Stomach smooth muscle (tissue), 2 donors: ENCODE results near the gene ACTR3C.
"Not testable (repeated sequence)": the region's sequence is repeated elsewhere in the genome, so short reads cannot be mapped to it uniquely, and the experiment has no call there.

Experiments used
- H3K27ac ChIP-seq: one replicate; pipeline ENCODE4 v1.7.0; 2013; ENCODE audit warnings: mild to moderate bottlenecking, low read length, inconsistent platforms
- H3K27me3 ChIP-seq, 2 donors: one replicate each; pipeline ENCODE4 v1.7.0; 2013; ENCODE audit warnings: low read length in 2 of 2; ENCODE audit not compliant: insufficient read depth in 2 of 2, control insufficient read depth in 1 of 2
- H3K36me3 ChIP-seq, 2 donors: one replicate each; pipeline ENCODE4 v1.7.0; 2013; ENCODE audit warnings: low read length in 2 of 2; ENCODE audit not compliant: control insufficient read depth in 2 of 2, insufficient read depth in 2 of 2
- H3K4me1 ChIP-seq: one replicate; pipeline ENCODE4 v1.7.0; 2013; ENCODE audit warnings: low read length; ENCODE audit not compliant: control insufficient read depth, insufficient read depth
- H3K4me3 ChIP-seq, 2 donors: one replicate each; pipeline ENCODE4 v1.7.0; 2013; ENCODE audit warnings: low read length in 2 of 2
- H3K9ac ChIP-seq, 2 donors: one replicate each; pipeline ENCODE4 v1.7.0; 2013; ENCODE audit warnings: low read length in 2 of 2, mild to moderate bottlenecking in 1 of 2
- H3K9me3 ChIP-seq, 2 donors: one replicate each; pipeline ENCODE4 v1.7.0; 2013; ENCODE audit warnings: low read length in 2 of 2; ENCODE audit not compliant: control insufficient read depth in 2 of 2
- donor health status: healthy.
- donor health status: Pancreatic carcinoma.

Gene ACTR3C

DNA sequence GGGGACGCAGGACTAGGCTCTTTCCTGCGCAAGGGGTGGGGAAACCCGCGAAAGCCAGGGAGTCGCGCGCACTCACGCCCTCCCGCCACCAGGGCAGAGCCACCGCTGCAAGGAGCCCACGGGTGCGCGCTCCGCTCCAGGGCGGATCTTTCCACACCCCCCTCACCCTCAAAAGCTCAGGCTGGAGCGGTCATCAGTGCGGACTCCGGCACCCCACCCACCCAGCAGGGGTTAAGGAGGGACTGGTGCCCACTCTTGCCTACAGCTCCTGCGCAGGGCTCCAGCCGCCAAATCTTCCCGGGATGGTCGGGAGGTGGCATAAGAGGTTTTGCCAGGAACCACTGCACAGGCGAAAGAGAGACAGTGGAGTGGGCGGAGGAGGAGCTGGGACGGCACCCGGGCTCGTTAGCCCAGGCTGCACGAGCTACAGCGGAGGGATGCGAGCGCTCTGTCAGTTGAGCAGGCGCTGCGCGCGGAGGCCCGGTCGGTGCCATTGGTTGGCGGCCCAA is 102.6 kb downstream of the ACTR3C start:
- not testable (repeated sequence) for H3K27ac ChIP-seq, H3K4me1 ChIP-seq, H3K36me3 ChIP-seq, H3K9ac ChIP-seq, H3K9me3 ChIP-seq, H3K27me3 ChIP-seq
- H3K4me3 ChIP-seq = peak overlapping the region in 1 of 2 donors; percentile 64

DNA sequence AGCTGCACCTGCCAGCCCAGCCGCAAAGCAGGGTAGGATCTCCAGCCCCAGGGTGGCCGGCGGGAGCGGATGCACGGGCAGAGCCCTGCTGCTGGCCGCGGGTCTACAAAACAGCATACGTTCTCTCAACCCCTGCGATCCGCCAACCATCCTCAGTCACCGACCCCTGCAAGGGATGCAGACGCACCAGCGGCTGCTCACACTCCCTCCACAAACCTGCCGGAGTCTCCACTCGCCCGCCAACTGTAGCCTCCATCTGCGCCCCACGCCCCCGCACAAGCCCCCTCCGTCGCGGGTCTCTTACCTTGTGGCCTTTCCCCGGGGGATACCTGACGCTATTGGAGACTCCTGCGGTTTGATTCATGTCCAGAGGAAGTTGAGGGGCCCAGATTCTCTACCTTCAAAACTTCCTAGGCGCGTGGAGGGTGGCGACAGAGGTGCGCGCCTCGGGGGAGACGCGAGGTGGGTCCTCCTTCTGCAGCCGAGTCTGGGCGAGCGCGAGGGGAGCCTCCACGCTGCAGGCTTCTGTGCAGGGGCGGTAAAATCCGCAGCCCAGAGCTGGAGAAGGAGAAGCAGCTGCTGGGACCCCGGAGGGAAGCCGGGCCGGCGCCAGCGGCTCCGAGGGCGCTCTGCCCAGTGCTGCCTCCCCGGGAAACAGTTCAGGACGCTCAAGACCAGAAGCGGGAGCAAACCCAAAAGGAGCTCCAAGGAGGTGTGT is 103.2 kb downstream of the ACTR3C start:
- not testable (repeated sequence) for H3K4me1 ChIP-seq, H3K27ac ChIP-seq, H3K9ac ChIP-seq, H3K27me3 ChIP-seq, H3K9me3 ChIP-seq, H3K36me3 ChIP-seq
- peak overlapping the region in 1 of 2 donors; percentile 64 for H3K4me3 ChIP-seq

DNA sequence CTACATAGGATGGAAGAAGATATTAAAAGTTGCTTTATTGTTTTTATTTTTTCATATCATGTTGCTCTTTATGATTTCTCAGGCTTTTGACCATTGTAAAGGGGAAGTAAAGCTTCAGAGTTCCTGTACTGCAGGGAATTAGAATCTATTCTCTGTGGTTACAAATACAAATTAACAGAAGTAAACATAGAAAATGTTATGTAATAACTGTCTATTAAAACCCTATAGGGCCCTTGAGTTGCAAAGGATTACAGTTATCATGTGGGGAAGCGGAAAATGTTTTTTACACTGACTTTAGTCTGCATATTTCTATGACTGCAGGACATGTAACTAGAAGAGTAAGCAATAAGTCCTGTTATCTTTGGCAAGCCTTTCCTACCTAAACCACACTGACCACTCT is 116.5 kb downstream of the ACTR3C start:
- not testable (repeated sequence) for H3K9ac ChIP-seq, H3K4me3 ChIP-seq, H3K27me3 ChIP-seq, H3K4me1 ChIP-seq, H3K36me3 ChIP-seq, H3K9me3 ChIP-seq, H3K27ac ChIP-seq

DNA sequence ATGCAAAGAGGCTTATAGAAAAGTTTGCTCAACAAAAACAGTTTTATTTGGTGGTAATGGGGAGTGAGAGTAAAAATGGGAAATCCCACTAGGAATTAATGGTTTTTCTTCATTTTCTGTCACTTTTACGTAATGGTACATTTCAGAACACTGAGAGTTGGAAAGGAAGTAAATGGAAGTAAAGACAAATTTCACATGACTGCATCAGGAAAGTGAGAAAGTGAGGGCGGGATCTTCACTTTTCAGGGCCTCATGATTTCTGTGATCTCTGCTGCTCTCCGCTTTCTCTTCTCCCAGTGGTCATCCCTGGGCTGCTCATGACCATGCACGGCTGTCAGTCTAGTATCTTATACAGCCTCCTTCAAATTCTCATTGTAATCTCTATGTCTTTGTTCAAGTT is 117.5 kb downstream of the ACTR3C start:
- H3K4me3 ChIP-seq, H3K27ac ChIP-seq, H3K9me3 ChIP-seq: not testable (repeated sequence)

DNA sequence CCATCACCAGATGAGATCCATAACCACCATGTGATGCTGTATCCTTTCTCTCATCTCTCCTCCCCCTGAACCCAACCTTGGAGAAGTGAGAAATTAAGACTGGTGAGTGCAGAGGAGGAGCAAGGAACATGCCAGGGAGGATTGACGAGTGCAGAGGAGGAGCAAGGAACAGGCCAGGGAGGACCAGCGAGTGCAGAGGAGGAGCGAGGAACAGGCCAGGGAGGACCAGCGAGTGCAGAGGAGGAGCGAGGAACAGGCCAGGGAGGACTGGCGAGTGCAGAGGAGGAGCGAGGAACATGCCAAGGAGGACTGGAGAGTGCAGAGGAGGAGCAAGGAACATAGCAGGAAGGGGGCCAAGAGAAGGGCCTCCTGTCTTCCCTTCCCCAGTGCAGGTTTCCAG is 118.8 kb downstream of the ACTR3C start:
- not testable (repeated sequence) for H3K27me3 ChIP-seq, H3K4me3 ChIP-seq, H3K4me1 ChIP-seq, H3K27ac ChIP-seq, H3K9ac ChIP-seq, H3K36me3 ChIP-seq, H3K9me3 ChIP-seq

More for the DNA sequence above, 117.5 kb downstream of the ACTR3C start:
- not testable (repeated sequence) for H3K36me3 ChIP-seq, H3K27me3 ChIP-seq, H3K4me1 ChIP-seq, H3K9ac ChIP-seq

GRCh38 chr7:150202894-150203293 is 120.5 kb downstream of the ACTR3C start:
- not testable (repeated sequence) for H3K4me1 ChIP-seq, H3K9me3 ChIP-seq, H3K27ac ChIP-seq, H3K36me3 ChIP-seq, H3K9ac ChIP-seq, H3K4me3 ChIP-seq, H3K27me3 ChIP-seq
